Lower lobe of right lung (tissue), 2 donors: Measurements from ENCODE around the gene TBL1XR1. TPM values are rescaled to one million over a fixed set of nuclear protein-coding genes. Genes with fewer than 3 reads are reported as not detected.

Experiments
- ATAC-seq, 2 donors: fragments of 200-7000 bp; cut with Tn5 transposase; one replicate each; pipeline ENCODE4 v1.9.1; 2020 to 2022; ENCODE audit warnings: mild to moderate bottlenecking in 2 of 2, moderate library complexity in 2 of 2
- DNase-seq: peaks from one replicate; pipeline ENCODE4 v3.0.0-alpha.2; 2020
- H3K27ac ChIP-seq: fragments of 200-600 bp; one replicate; pipeline ENCODE4 v1.8.0; 2022
- H3K27me3 ChIP-seq: fragments of 200-600 bp; one replicate; pipeline ENCODE4 v1.8.0; 2022; ENCODE audit warnings: low read depth
- H3K36me3 ChIP-seq: fragments of 200-600 bp; one replicate; pipeline ENCODE4 v1.8.0; 2022; ENCODE audit warnings: mild to moderate bottlenecking
- H3K4me1 ChIP-seq: fragments of 200-600 bp; one replicate; pipeline ENCODE4 v1.8.0; 2022
- H3K4me3 ChIP-seq: fragments of 200-600 bp; one replicate; pipeline ENCODE4 v1.8.0; 2022; ENCODE audit warnings: mild to moderate bottlenecking
- H3K9me3 ChIP-seq: fragments of 200-600 bp; one replicate; pipeline ENCODE4 v1.8.0; 2022
- intact Hi-C: fragments of 100-400 bp; cut with DNase I; formaldehyde crosslinking; loops from one replicate; pipeline ENCODE4 v1.11.0; 2022
- total RNA-seq: library from RNA; stranded (reverse); fragmentation: NEBNext Ultra II Directional; extraction: Animal tissue kit (Norgen Biotek cat#: 25700); gene quantifications from one replicate; pipeline ENCODE4 v1.2.1, GENCODE V29; 2021
- TF ChIP-seq, protein P1 (sequence below): fragments of 200-600 bp; IDR thresholded peaks from one replicate; pipeline ENCODE4 v1.8.0; 2022; ENCODE audit warnings: antibody characterized with exemption, mild to moderate bottlenecking
- donor health status: DM: no; HTN: yes; CAD: no; lungs with severe emphysema.

The TBL1XR1 gene
- total RNA-seq, 1 donor from 2014 or later: 160 TPM

DNA sequence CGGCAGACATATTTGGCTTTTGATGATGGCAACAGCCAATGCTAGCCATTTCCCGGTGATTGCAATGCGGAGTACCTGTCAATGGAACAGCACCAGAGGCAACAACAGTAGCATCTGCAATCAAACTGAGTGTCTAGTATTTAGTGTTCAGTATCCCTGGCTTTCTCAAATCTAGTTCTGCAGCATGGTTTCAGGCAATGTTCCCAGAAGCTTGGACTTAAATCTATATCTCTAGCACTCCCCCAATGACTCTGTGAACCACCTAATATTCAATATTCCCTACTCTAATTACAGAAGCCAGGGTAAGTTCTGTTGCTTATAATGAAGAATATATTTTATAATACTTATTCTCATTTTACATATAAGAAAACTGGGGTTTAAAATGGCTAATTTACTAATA is 48.2 kb downstream of the TBL1XR1 start:
- Histone ChIP-seq H3K4me3 (no peak overlapping the region), H3K27me3 (no peaks in the 10 kb centered on the region), H3K36me3 (no peaks in the 10 kb centered on the region), H3K9me3 (no peaks in the 10 kb centered on the region), H3K27ac (no peak overlapping the region), H3K4me1 (peaks cover 58% of the 10 kb centered on the region)
- TF ChIP-seq, protein P1, sequence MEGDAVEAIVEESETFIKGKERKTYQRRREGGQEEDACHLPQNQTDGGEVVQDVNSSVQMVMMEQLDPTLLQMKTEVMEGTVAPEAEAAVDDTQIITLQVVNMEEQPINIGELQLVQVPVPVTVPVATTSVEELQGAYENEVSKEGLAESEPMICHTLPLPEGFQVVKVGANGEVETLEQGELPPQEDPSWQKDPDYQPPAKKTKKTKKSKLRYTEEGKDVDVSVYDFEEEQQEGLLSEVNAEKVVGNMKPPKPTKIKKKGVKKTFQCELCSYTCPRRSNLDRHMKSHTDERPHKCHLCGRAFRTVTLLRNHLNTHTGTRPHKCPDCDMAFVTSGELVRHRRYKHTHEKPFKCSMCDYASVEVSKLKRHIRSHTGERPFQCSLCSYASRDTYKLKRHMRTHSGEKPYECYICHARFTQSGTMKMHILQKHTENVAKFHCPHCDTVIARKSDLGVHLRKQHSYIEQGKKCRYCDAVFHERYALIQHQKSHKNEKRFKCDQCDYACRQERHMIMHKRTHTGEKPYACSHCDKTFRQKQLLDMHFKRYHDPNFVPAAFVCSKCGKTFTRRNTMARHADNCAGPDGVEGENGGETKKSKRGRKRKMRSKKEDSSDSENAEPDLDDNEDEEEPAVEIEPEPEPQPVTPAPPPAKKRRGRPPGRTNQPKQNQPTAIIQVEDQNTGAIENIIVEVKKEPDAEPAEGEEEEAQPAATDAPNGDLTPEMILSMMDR: no peak
- DNase-seq: no peak
- ATAC-seq: no peak
- intact Hi-C loops: no loop called here

DNA sequence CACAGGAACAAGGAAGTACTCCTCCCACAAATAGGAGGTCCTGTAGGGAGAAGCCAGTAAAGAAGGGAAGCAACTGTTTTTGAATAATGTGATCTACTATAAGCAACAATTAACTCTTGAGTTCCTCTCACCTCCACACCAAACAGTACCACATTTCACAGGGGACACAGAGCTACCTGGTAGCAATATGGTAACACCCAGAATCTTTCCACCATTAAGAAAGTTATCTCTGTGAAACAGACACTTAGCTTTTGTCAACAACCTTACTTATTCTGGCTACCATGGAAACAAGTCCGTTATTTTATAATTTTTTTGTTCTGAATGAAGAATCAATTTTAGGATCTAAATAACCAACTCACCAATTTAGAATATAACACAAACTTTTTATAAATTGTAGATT is 49.5 kb downstream of the TBL1XR1 start:
- H3K4me3 ChIP-seq: no peak overlapping the region
- intact Hi-C loops: no loop called here
- no peaks in the 10 kb centered on the region for H3K36me3 ChIP-seq
- ATAC-seq (no peak), DNase-seq (no peak)
- peaks cover 51% of the 10 kb centered on the region for H3K4me1 ChIP-seq
- H3K9me3 ChIP-seq: no peaks in the 10 kb centered on the region
- no peak overlapping the region for H3K27ac ChIP-seq
- no peaks in the 10 kb centered on the region for H3K27me3 ChIP-seq
- TF ChIP-seq, protein P1: no peak

DNA sequence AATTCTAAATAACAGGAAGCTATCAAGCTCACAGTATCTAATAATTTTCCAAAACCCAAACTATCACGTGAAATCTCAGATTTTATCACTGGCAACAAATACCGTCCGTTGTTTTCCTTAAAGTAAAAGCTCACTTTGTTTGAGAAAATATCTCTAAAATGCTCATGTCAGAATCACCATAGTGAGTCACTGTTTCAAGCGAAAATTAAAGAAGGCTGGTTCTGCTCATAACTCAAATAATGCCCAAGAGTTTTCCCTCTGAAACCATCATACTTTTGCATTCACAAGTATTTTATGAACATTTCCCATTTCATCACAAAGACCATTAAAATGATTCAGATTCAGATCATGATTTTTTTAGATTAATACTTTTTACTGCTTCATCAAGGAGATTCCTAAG is 50.6 kb downstream of the TBL1XR1 start:
- no peak overlapping the region for H3K27ac ChIP-seq

DNA sequence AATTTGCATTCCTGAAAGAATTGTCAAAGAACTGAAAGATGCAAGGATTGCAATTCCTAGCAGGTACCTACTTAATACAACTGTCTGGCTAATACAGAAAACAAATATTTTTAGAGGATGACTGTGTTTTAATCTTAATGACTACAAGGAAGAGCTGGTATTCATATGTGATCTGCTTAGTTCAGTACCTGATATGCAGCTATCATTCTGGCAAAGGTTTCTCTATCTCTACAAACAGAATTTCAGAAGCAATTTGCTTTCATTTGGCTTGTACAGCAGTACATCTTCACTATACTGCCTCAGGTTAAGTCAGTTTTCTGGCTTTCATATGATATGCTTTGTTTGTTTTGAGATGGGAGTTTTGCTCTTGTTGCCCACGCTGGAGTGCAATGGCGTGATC is 51.3 kb downstream of the TBL1XR1 start:
- TF ChIP-seq, protein P1: no peak
- Histone ChIP-seq H3K4me1 (peaks cover 57% of the 10 kb centered on the region), H3K9me3 (no peaks in the 10 kb centered on the region), H3K4me3 (no peak overlapping the region), H3K27ac (no peak overlapping the region), H3K36me3 (no peaks in the 10 kb centered on the region), H3K27me3 (no peaks in the 10 kb centered on the region)
- ATAC-seq (no peak), DNase-seq (no peak)
- intact Hi-C loops: no loop called here

More for the DNA sequence above, 50.6 kb downstream of the TBL1XR1 start:
- Histone ChIP-seq H3K4me3 (no peak overlapping the region), H3K27me3 (no peaks in the 10 kb centered on the region), H3K9me3 (no peaks in the 10 kb centered on the region), H3K36me3 (no peaks in the 10 kb centered on the region), H3K4me1 (peaks cover 56% of the 10 kb centered on the region)
- TF ChIP-seq, protein P1: no peak
- ATAC-seq (no peak), DNase-seq (no peak)
- intact Hi-C loops: no loop called here

DNA sequence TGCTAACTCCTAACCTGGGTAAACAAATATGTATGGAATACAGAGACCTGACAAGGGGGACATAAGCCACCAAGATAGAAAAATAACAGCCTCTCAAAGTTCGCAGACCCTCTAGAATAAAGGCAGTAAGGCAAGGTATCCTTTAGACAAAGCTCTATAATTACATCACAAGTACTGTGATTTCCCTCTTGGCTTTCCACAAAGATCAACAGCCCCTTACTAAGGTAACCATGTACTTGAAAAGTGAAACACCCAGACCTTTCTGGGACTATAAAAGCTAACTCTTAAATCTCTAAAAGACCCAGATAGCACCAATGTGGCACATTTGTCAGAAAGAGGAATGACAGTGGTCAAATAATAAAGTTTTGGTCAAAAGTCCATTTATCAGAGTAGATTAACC is 51.9 kb downstream of the TBL1XR1 start:
- ATAC-seq: peak; percentile 22 to 54
- peaks cover 52% of the 10 kb centered on the region for H3K4me1 ChIP-seq

More for the DNA sequence above, 51.9 kb downstream of the TBL1XR1 start:
- Histone ChIP-seq H3K27ac (no peak overlapping the region), H3K27me3 (no peaks in the 10 kb centered on the region), H3K36me3 (no peaks in the 10 kb centered on the region), H3K4me3 (no peak overlapping the region), H3K9me3 (no peaks in the 10 kb centered on the region)
- DNase-seq: no peak
- TF ChIP-seq, protein P1: no peak
- intact Hi-C loops: no loop called here
